ENCODE results near the gene PCDHGA6. TPM values are rescaled to one million over a fixed set of nuclear protein-coding genes. Genes with fewer than 3 reads are reported as not detected.

PCDHGA6 gene
- total RNA-seq, 1 experiment from 2014 or later: 1.3 TPM

DNA sequence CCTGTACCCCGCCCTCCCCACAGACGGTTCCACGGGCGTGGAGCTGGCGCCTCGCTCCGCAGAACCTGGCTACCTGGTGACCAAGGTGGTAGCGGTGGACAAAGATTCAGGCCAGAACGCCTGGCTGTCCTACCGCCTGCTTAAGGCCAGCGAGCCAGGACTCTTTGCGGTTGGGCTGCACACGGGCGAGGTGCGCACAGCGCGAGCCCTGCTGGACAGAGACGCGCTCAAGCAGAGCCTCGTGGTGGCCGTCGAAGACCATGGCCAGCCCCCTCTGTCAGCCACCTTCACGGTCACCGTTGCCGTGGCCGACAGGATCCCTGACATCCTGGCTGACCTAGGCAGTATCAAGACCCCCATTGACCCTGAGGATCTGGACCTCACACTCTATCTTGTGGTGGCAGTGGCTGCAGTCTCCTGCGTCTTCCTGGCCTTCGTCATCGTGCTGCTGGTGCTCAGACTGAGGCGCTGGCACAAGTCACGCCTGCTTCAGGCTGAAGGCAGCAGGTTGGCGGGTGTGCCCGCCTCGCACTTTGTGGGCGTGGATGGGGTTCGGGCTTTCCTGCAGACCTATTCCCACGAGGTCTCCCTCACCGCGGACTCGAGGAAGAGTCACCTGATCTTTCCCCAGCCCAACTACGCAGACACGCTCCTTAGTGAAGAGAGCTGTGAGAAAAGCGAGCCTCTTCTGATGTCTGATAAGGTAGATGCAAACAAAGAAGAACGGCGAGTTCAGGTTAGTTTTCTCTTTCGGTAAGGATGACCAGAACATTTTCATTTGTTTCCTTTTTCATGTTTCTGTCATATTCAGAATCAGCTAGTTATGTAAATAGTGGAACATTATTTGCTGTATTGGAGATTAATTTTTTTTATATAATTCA, 7.4 kb upstream of the PCDHGA6 start:
- Histone ChIP-seq H3F3A (ENCODE audit: low read length, unreplicated experiment) (no peaks in the 10 kb centered on the region), H3K4me3 (ENCODE audit: low read length) (no peak overlapping the region), H3K36me3 (ENCODE audit: low read depth, low read length) (no peaks in the 10 kb centered on the region; the same call in 1 of the 2 replicates), H3K27ac (ENCODE audit: low read length) (no peak overlapping the region), H2AFZ (ENCODE audit: low read length) (no peak overlapping the region), H4K20me1 (ENCODE audit: low read length) (no peaks in the 10 kb centered on the region), H3K4me1 (ENCODE audit: insufficient read depth, low read length) (0 out of 2 replicates have a peak, but pooled peaks cover 3% of the 10 kb centered on the region), H3K4me2 (ENCODE audit: low read length) (no peak overlapping the region), H3K79me2 (ENCODE audit: low read length) (no peaks in the 10 kb centered on the region), H3K9ac (ENCODE audit: low read length) (no peak overlapping the region), H3K9me3 (ENCODE audit: low read length) (no peaks in the 10 kb centered on the region; the same call in 1 of the 2 replicates), H3K9me2 (replicated peaks; ENCODE audit: low read length) (no peaks in the 10 kb centered on the region), H3K27me3 (ENCODE audit: low read length) (no peaks in the 10 kb centered on the region)
- TF ChIP-seq CTCF (conservative IDR thresholded peaks at IDR 0.05; ENCODE audit: low read depth, low read length) (no peak), EZH2 (IDR thresholded peaks at IDR 0.05; ENCODE audit: low read length, unreplicated experiment) (no peak), EZH2phosphoT487 (IDR thresholded peaks at IDR 0.05; ENCODE audit: borderline replicate concordance, low read length) (no peak)
- intact Hi-C loops (cut with micrococcal nuclease): no loop called here
- no peak for DNase-seq
- CTCF ChIA-PET: no interaction called here
- POLR2A ChIA-PET (ENCODE audit: unreplicated experiment): no interaction called here
- BruUV-seq (replicated peaks): no TSS peak
- ATAC-seq: no peak

DNA sequence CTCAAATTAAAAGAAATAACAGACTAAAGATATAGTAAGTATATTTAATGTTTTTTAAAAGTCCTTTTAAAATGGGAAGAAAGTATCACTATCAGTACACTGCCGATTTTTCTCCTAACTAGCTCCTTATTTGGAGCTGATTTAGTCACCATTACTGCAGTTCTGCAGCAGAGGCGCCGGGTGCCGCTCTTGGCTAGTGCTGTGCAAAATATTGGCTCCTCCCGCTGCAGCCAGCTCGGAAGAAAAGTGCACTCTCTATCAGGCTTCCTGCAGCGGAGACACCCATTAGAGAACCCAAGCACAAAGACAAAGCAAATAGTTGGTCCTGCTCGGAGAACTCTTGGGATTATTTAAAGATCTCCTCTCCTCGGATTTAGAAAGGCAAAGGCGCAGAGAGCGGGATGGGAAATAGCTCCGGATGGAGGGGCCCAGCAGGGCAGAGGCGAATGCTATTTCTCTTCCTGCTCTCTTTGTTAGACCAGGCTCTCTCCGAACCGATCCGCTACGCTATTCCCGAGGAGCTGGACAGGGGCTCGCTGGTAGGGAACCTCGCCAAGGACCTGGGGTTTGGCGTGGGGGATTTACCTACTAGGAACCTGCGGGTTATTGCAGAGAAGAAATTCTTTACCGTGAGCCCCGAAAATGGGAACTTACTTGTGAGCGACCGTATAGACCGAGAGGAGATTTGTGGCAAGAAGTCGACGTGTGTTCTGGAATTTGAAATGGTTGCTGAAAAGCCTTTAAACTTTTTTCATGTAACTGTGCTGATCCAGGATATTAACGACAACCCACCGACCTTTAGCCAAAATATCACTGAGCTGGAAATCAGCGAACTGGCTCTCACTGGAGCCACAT, 3.5 kb upstream of the PCDHGA6 start, which contains the start of gene PCDHGB3:
TSS of gene PCDHGB3 (plus strand) at position 249 of the 855 bp plus-strand sequence. CDS start at position 402, 153 bp downstream.
- CTCF ChIA-PET: no interaction called here
- no peak for ATAC-seq
- H3K27ac ChIP-seq (ENCODE audit: low read length): no peak within 1 kb of the TSS
- no peaks in the 10 kb centered on the region; the same call in 1 of the 2 replicates for H3K36me3 ChIP-seq (ENCODE audit: low read depth, low read length)
- no TSS peak for BruUV-seq (replicated peaks)
- intact Hi-C loops (cut with micrococcal nuclease): no loop called here
- H3F3A ChIP-seq (ENCODE audit: low read length, unreplicated experiment): no peaks in the 10 kb centered on the region
- no peak within 1 kb of the TSS for H2AFZ ChIP-seq (ENCODE audit: low read length)
- no peak within 1 kb of the TSS for H3K4me3 ChIP-seq (ENCODE audit: low read length)
- DNase-seq: no peak
- TF ChIP-seq EZH2 (IDR thresholded peaks at IDR 0.05; ENCODE audit: low read length, unreplicated experiment) (no peak), EZH2phosphoT487 (IDR thresholded peaks at IDR 0.05; ENCODE audit: borderline replicate concordance, low read length) (no peak), CTCF (conservative IDR thresholded peaks at IDR 0.05; ENCODE audit: low read depth, low read length) (no peak)
- no peaks in the 10 kb centered on the region for H3K9me3 ChIP-seq (ENCODE audit: low read length)
- no peak within 1 kb of the TSS for H3K9ac ChIP-seq (ENCODE audit: low read length)
- POLR2A ChIA-PET (ENCODE audit: unreplicated experiment): no interaction called here
- H3K4me2 ChIP-seq (ENCODE audit: low read length): no peak within 1 kb of the TSS
- H3K79me2 ChIP-seq (ENCODE audit: low read length): no peaks in the 10 kb centered on the region
- H3K27me3 ChIP-seq (ENCODE audit: low read length): no peaks in the 10 kb centered on the region
- H4K20me1 ChIP-seq (ENCODE audit: low read length): no peaks in the 10 kb centered on the region
- no peaks in the 10 kb centered on the region for H3K4me1 ChIP-seq (ENCODE audit: insufficient read depth, low read length)
- no peaks in the 10 kb centered on the region for H3K9me2 ChIP-seq (replicated peaks; ENCODE audit: low read length)

All from PC-3 (cell line).